ENCODE measurements around the gene C14orf180.
A peak's percentile ranks its signal among the peaks of the same experiment; 100 is the strongest.

C14orf180 gene

GRCh38 chr14:104559804-104560585, 19.6 kb upstream of the C14orf180 start:
- in situ Hi-C loops (cut with MboI; ENCODE audit: low pct_unique_long_range_greater_than_20kb, low sequenced_read_pairs) = no loop called here
- DNase-seq = no peak

DNA sequence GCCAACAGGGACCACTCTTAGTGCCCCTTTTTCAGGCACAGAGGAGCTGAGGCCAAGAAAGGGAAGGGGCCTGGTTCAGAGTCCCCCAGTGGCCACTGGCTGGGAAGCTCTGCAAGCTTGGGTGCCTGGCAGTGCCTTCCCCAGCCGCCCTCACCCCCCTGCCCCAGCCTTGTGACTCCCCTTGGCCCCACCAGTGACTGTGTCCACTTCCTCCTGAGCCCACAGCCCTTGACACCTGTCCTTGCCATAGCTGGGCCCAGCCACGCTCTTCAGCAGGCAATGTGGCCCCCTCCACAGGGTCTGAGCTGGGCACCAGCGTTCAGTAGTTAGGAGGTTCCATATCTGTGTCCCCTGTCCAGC, 19.0 kb upstream of the C14orf180 start:
- no peak for DNase-seq
- in situ Hi-C loops (cut with MboI; ENCODE audit: low pct_unique_long_range_greater_than_20kb, low sequenced_read_pairs) = no loop called here

DNA sequence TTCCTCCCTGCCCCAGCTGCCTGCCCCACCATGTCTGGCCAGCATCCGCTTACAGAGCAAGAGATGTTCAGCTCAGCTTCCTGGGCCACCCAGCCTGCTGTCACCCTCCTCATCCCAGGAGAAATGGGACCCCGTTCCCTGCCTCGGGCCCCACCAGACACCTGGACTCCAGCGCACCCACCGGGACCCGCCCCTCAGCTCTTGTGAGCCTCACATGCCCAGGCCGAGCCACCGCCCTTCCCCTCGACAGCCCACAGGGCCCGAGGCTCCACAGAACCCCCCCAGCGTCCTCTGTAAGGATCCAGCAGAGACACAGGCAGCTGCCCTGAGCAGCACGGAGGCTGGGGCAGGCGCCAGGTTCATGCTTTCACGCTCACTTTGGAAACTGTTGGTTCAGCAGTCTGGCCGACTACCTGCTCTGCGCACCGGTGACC, 18.4 kb upstream of the C14orf180 start:
- no peak for DNase-seq
- in situ Hi-C loops (cut with MboI; ENCODE audit: low pct_unique_long_range_greater_than_20kb, low sequenced_read_pairs) = no loop called here

- in situ Hi-C loops (cut with MboI; ENCODE audit: low pct_unique_long_range_greater_than_20kb, low sequenced_read_pairs) = no loop called here
- no peak for DNase-seq
These were observed 17.7 kb upstream of the C14orf180 start for GRCh38 chr14:104561632-104562495.

GRCh38 chr14:104562606-104563005, 17.0 kb upstream of the C14orf180 start:
- no peak for DNase-seq
- in situ Hi-C loops (cut with MboI; ENCODE audit: low pct_unique_long_range_greater_than_20kb, low sequenced_read_pairs) = no loop called here

- no peak for DNase-seq
- in situ Hi-C loops (cut with MboI; ENCODE audit: low pct_unique_long_range_greater_than_20kb, low sequenced_read_pairs) = no loop called here
These were observed 16.3 kb upstream of the C14orf180 start for GRCh38 chr14:104563191-104563741.

DNA sequence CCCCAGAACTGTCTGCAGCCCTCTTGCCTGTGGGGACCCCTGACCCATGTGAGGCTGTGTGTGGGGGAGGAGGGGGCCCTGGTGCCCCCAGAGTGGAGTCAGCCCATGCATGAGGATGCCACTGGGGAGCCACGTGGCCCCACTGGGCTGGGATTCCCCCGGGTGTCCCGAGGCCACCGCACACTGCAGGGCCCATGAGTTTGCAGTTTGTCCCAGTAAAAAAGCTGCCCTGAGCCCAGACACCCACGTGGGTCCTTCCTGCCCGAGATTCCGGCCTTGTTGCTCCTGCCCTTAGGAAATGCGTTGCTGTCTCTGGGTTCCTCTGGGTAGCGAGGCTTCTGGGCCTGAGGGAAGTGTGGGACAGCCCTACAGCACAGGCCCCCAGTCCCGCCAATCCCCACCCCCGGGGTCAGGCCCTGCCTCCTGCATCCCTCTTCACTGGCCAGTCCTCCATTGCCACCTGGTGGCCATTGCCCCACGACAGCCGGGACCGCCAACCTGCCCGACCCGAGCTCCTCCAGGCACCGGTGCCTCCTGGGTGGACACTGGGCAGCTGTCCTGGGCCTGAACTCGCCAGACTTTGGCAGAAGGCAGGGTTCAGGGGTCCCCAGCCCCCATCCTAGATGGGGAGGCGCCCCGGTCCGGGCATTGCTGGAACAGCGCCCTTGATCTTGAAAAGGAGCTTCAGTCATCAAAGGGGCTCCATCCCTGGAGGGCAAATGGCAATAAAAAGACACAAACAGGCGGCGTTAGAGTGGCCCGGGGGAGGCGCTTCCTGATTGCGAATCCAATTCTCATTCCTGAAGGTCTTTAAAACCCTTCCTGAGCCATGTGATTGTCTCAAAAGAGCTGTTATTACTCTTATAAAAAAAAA, 15.6 kb upstream of the C14orf180 start:
- DNase-seq = peak; percentile 73
- in situ Hi-C loops (cut with MboI; ENCODE audit: low pct_unique_long_range_greater_than_20kb, low sequenced_read_pairs) = no loop called here

GRCh38 chr14:104564744-104565679, 14.6 kb upstream of the C14orf180 start:
- DNase-seq = no peak
- in situ Hi-C loops (cut with MboI; ENCODE audit: low pct_unique_long_range_greater_than_20kb, low sequenced_read_pairs) = no loop called here

GRCh38 chr14:104567141-104567956, 12.2 kb upstream of the C14orf180 start:
- in situ Hi-C loops (cut with MboI; ENCODE audit: low pct_unique_long_range_greater_than_20kb, low sequenced_read_pairs) = no loop called here
- no peak for DNase-seq

GRCh38 chr14:104567957-104568225, 11.7 kb upstream of the C14orf180 start:
- in situ Hi-C loops (cut with MboI; ENCODE audit: low pct_unique_long_range_greater_than_20kb, low sequenced_read_pairs) = no loop called here
- no peak for DNase-seq

DNA sequence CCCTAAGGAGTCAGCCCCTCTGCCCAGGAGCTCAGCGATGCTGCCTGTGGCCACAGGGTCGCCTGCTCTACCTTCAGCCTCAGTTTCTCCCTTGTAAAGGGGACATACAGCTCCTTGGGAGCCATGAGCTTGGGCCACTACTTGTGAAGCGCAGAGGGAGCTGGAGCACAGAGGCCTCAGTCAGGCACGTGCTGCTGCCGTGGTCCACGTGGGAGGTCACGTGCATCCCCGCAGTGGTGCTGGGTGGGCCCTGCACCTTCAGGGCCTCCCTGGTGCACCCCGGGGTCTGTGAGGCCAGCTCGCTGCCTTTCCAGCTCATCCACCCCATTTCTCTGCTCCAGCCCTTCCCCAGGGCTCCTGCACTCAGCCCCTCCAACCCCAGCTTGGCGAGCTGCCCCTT, 10.9 kb upstream of the C14orf180 start:
- in situ Hi-C loops (cut with MboI; ENCODE audit: low pct_unique_long_range_greater_than_20kb, low sequenced_read_pairs) = no loop called here

GRCh38 chr14:104569435-104569834, 10.1 kb upstream of the C14orf180 start:
- DNase-seq = no peak
- in situ Hi-C loops (cut with MboI; ENCODE audit: low pct_unique_long_range_greater_than_20kb, low sequenced_read_pairs) = no loop called here

More for the DNA sequence above, 10.9 kb upstream of the C14orf180 start:
- DNase-seq = no peak

DNA sequence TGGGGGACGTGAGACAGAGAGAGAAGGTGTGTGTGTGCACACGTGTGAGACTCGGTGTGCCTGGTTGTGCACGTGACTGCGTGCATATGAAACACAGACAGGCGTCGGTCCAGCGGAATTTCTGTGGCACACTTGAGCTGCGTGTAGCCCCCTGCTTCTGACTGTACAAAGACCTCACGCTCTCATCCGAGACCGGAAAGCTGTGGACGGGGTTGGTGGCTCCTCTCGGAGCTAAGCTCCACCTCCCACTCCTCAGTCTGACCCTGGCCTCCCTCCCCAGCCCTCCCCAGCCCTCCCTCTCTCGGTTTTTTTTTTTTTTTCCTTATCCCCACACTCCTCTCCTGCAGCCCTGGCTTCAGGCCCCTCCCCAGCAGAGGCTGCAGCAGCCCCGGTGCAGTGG, 8.3 kb upstream of the C14orf180 start:
- in situ Hi-C loops (cut with MboI; ENCODE audit: low pct_unique_long_range_greater_than_20kb, low sequenced_read_pairs) = no loop called here

GRCh38 chr14:104572024-104572626, 7.4 kb upstream of the C14orf180 start:
- in situ Hi-C loops (cut with MboI; ENCODE audit: low pct_unique_long_range_greater_than_20kb, low sequenced_read_pairs) = no loop called here
- DNase-seq = no peak

More for the DNA sequence above, 8.3 kb upstream of the C14orf180 start:
- no peak for DNase-seq

DNA sequence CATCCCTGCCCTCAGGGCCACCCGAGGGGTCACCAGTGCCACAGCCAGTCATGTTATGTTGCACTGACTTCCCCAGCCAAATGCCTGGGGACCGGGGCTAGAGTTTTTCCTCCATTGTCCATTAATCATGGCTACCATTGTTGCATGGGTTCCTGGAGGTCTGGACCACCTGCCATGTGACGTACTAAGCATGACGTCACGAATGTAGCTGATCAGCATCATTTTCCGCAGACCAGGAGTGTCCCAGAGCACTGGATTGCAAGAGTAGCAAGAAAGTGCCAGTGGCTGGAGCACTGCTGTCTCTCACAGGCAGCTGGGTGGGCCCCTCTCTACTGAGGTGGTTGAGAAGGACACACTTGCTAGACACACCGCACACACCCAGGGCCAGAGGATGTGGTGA, 6.9 kb upstream of the C14orf180 start:
- DNase-seq = no peak
- in situ Hi-C loops (cut with MboI; ENCODE audit: low pct_unique_long_range_greater_than_20kb, low sequenced_read_pairs) = no loop called here

GRCh38 chr14:104573930-104574329, 5.6 kb upstream of the C14orf180 start:
- DNase-seq = no peak
- in situ Hi-C loops (cut with MboI; ENCODE audit: low pct_unique_long_range_greater_than_20kb, low sequenced_read_pairs) = no loop called here

DNA sequence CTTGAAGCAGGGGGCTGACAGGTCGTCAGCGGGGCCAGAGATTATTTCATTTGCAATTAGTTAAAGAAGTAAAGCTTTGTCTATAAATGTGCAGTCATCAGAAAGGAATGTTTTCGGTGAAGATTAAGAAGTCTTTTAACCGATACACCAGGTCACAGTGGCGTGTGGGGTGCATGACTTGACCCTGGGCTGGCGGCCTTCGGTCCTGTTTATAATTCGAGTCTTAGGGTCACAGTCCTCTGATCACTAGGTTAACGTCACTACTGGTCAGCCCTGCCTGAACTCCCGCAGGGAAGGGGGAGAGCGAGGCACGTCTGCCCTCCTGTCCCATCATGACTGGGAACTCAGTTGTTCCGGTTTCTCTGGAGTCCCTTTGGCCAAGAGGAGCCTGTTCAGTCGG, 5.0 kb upstream of the C14orf180 start:
- no peak for DNase-seq
- in situ Hi-C loops (cut with MboI; ENCODE audit: low pct_unique_long_range_greater_than_20kb, low sequenced_read_pairs) = no loop called here

All from KBM-7 (cell line).